GM23338 (cell line): Measurements from ENCODE around the gene SEMA3C. TPM values are rescaled to one million over a fixed set of nuclear protein-coding genes. Genes with fewer than 3 reads are reported as not detected.

Experiments
- ATAC-seq: fragments of 200-7000 bp; cut with Tn5 transposase; 3 replicates; pipeline ENCODE4 v1.9.1; 2020
- DNase-seq: peaks from one replicate; pipeline ENCODE4 v3.0.0-alpha.2; 2015; ENCODE audit warnings: low spot score
- H2AFZ ChIP-seq: fragments of 200-600 bp; sonication (generic); 2 replicates; pipeline ENCODE4 v1.8.0; 2016; ENCODE audit warnings: antibody characterized with exemption, mild to moderate bottlenecking, moderate library complexity
- H3F3A ChIP-seq: fragments of 200-600 bp; sonication (generic); replicated peaks from 2 replicates; pipeline ENCODE4 v1.8.0; 2017; ENCODE audit warnings: antibody characterized with exemption, mixed run types, low read depth
- H3K27ac ChIP-seq: fragments of 200-600 bp; sonication (generic); 2 replicates; pipeline ENCODE4 v1.6.1; 2016; ENCODE audit warnings: low read depth
- H3K27me3 ChIP-seq: fragments of 200-600 bp; sonication (generic); 2 replicates; pipeline ENCODE4 v1.8.0; 2016; ENCODE audit warnings: mild to moderate bottlenecking, mixed run types, moderate library complexity; ENCODE audit not compliant: insufficient read depth
- H3K36me3 ChIP-seq: fragments of 200-600 bp; sonication (generic); 2 replicates; pipeline ENCODE4 v1.8.0; 2016; ENCODE audit warnings: mild to moderate bottlenecking; ENCODE audit not compliant: insufficient read depth
- H3K4me1 ChIP-seq: fragments of 200-600 bp; sonication (generic); 2 replicates; pipeline ENCODE4 v1.8.0; 2016; ENCODE audit warnings: mild to moderate bottlenecking, moderate library complexity; ENCODE audit not compliant: insufficient read depth
- H3K4me2 ChIP-seq: fragments of 200-600 bp; sonication (generic); 2 replicates; pipeline ENCODE4 v1.7.1; 2017; ENCODE audit warnings: mixed run types
- H3K4me3 ChIP-seq: fragments of 200-600 bp; sonication (generic); 2 replicates; pipeline ENCODE4 v1.6.1; 2016; ENCODE audit warnings: mixed run types
- H3K79me2 ChIP-seq: fragments of 200-600 bp; sonication (generic); replicated peaks from 2 replicates; pipeline ENCODE4 v1.8.0; 2017; ENCODE audit warnings: mild to moderate bottlenecking; ENCODE audit not compliant: insufficient read depth
- H3K9me2 ChIP-seq: fragments of 200-600 bp; sonication (generic); 2 replicates; pipeline ENCODE4 v1.8.0; 2017; ENCODE audit not compliant: insufficient read depth
- H4K20me1 ChIP-seq: fragments of 200-600 bp; sonication (generic); replicated peaks from 2 replicates; pipeline ENCODE4 v1.8.0; 2017; ENCODE audit warnings: mild to moderate bottlenecking; ENCODE audit not compliant: insufficient read depth
- H3K27ac Mint-ChIP-seq: 2 replicates; pipeline ENCODE4 v1.8.0; 2020; ENCODE audit warnings: inconsistent platforms, mild to moderate bottlenecking, moderate library complexity, mixed read lengths
- H3K27me3 Mint-ChIP-seq: 3 replicates; pipeline ENCODE4 v1.8.0; 2022; ENCODE audit warnings: low read depth, mild to moderate bottlenecking, moderate library complexity, mixed read lengths, inconsistent platforms; ENCODE audit not compliant: insufficient read depth, poor library complexity
- H3K36me3 Mint-ChIP-seq: 3 replicates; pipeline ENCODE4 v1.8.0; 2021; ENCODE audit warnings: low read depth, mild to moderate bottlenecking, inconsistent platforms, moderate library complexity, mixed read lengths
- H3K4me1 Mint-ChIP-seq: 3 replicates; pipeline ENCODE4 v1.8.0; 2020; ENCODE audit warnings: mild to moderate bottlenecking, inconsistent platforms, mixed read lengths
- H3K4me3 Mint-ChIP-seq: 3 replicates; pipeline ENCODE4 v1.8.0; 2021; ENCODE audit warnings: moderate library complexity, mild to moderate bottlenecking, inconsistent platforms, mixed read lengths
- H3K9me3 Mint-ChIP-seq: 3 replicates; pipeline ENCODE4 v1.8.0; 2020; ENCODE audit warnings: moderate library complexity, mild to moderate bottlenecking, inconsistent platforms, mixed read lengths
- EZH2 ChIP-seq: fragments of 200-600 bp; sonication (generic); IDR thresholded peaks from one replicate; pipeline ENCODE4 v1.8.0; 2017; ENCODE audit warnings: antibody characterized with exemption, mild to moderate bottlenecking, low read depth; ENCODE audit not compliant: unreplicated experiment
- EZH2phosphoT487 ChIP-seq: fragments of 200-600 bp; sonication (generic); IDR thresholded peaks from one replicate; pipeline ENCODE4 v1.8.1; 2018; ENCODE audit warnings: antibody characterized with exemption; ENCODE audit not compliant: unreplicated experiment
- NANOG ChIP-seq: IDR thresholded peaks from 2 replicates; pipeline ENCODE4 v1.6.1; 2016; ENCODE audit warnings: antibody characterized with exemption, borderline replicate concordance
- POLR2AphosphoS5 ChIP-seq: IDR thresholded peaks from 2 replicates; pipeline ENCODE4 v1.6.1; 2016; ENCODE audit warnings: antibody characterized with exemption, low read depth
- STAT1 ChIP-seq: IDR thresholded peaks from one replicate; pipeline ENCODE4 v1.6.1; 2016; ENCODE audit warnings: antibody characterized with exemption; ENCODE audit not compliant: unreplicated experiment
- ZNF331 ChIP-seq: fragments of 250-450 bp; sonication (Bioruptor Pico); IDR thresholded peaks from 2 replicates; pipeline ENCODE4 v1.5.0; 2020; ENCODE audit warnings: low read depth, mild to moderate bottlenecking, moderate library complexity
- polyA plus RNA-seq: library from polyadenylated mRNA; unstranded; fragments of >200 nt; fragmentation: Nextera tagmentation; extraction: Ambion mirVana; gene quantifications from 2 replicates; pipeline ENCODE4 v1.2.1, GENCODE V29; 2016
- total RNA-seq: library from RNA; depleted of rRNA; stranded (reverse); fragments of >200 nt; shearing (Covaris generic); gene quantifications from 2 replicates; pipeline ENCODE4 v1.2.3, GENCODE V29; 2014
- TF ChIP-seq, protein P1 (sequence below): fragments of 250-450 bp; sonication (Bioruptor Pico); IDR thresholded peaks from 2 replicates; pipeline ENCODE4 v1.5.0; 2020; ENCODE audit warnings: mild to moderate bottlenecking, moderate library complexity

Gene SEMA3C
- total and polyA plus RNA-seq, 2 experiments from 2014 or later: 1.0 to 3.5 TPM

DNA sequence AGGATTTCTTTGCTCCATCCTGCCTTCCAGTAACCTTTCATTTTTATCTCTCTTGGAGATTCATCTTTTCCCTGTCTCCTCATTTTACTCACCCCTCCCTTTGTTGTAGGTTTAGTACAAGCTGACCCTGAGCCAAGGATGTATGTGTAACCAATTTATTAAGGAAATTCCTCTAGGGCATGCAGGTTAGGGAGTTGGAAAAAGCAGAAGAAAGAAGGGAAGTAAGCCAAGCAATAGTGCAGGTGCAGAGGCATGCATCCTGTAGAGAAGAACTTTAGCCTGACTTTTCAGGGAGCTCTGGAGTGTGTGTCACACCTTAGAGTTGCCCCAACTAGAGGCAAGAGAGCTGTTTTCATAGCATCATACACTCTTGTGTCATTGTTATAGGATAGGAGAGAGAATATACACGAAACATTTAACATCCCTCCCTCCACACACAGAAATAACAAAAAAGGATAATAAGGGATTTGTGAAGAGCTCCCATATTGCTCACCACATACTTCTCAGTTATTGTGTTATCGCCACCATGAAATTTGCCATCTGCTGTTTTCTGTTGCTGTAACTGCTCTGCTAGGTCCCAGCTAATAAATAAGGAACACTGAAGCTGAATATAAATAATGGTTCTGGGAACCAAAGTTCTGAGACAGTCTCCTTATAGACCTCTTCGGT lies 21.8 kb upstream of the SEMA3C start:
- H3K27ac Mint-ChIP-seq: no peak overlapping the region
- no peak for DNase-seq
- Histone ChIP-seq H4K20me1 (no peaks in the 10 kb centered on the region), H3K27me3 (no peaks in the 10 kb centered on the region), H3K27ac (no peak overlapping the region), H3K4me3 (no peak overlapping the region), H3K9me2 (no peaks in the 10 kb centered on the region), H3K79me2 (no peaks in the 10 kb centered on the region), H3K4me2 (no peak overlapping the region), H3F3A (no peaks in the 10 kb centered on the region), H3K36me3 (no peaks in the 10 kb centered on the region), H3K4me1 (no peaks in the 10 kb centered on the region), H2AFZ (no peak overlapping the region)
- H3K36me3 Mint-ChIP-seq: no peaks in the 10 kb centered on the region
- H3K9me3 Mint-ChIP-seq: no peaks in the 10 kb centered on the region
- no peak overlapping the region for H3K4me3 Mint-ChIP-seq
- H3K4me1 Mint-ChIP-seq: no peaks in the 10 kb centered on the region
- H3K27me3 Mint-ChIP-seq: no peaks in the 10 kb centered on the region
- TF ChIP-seq ZNF331 (CRISPR knock-in tag) (no peak), EZH2 (no peak), EZH2phosphoT487 (no peak)
- TF ChIP-seq, protein P1, sequence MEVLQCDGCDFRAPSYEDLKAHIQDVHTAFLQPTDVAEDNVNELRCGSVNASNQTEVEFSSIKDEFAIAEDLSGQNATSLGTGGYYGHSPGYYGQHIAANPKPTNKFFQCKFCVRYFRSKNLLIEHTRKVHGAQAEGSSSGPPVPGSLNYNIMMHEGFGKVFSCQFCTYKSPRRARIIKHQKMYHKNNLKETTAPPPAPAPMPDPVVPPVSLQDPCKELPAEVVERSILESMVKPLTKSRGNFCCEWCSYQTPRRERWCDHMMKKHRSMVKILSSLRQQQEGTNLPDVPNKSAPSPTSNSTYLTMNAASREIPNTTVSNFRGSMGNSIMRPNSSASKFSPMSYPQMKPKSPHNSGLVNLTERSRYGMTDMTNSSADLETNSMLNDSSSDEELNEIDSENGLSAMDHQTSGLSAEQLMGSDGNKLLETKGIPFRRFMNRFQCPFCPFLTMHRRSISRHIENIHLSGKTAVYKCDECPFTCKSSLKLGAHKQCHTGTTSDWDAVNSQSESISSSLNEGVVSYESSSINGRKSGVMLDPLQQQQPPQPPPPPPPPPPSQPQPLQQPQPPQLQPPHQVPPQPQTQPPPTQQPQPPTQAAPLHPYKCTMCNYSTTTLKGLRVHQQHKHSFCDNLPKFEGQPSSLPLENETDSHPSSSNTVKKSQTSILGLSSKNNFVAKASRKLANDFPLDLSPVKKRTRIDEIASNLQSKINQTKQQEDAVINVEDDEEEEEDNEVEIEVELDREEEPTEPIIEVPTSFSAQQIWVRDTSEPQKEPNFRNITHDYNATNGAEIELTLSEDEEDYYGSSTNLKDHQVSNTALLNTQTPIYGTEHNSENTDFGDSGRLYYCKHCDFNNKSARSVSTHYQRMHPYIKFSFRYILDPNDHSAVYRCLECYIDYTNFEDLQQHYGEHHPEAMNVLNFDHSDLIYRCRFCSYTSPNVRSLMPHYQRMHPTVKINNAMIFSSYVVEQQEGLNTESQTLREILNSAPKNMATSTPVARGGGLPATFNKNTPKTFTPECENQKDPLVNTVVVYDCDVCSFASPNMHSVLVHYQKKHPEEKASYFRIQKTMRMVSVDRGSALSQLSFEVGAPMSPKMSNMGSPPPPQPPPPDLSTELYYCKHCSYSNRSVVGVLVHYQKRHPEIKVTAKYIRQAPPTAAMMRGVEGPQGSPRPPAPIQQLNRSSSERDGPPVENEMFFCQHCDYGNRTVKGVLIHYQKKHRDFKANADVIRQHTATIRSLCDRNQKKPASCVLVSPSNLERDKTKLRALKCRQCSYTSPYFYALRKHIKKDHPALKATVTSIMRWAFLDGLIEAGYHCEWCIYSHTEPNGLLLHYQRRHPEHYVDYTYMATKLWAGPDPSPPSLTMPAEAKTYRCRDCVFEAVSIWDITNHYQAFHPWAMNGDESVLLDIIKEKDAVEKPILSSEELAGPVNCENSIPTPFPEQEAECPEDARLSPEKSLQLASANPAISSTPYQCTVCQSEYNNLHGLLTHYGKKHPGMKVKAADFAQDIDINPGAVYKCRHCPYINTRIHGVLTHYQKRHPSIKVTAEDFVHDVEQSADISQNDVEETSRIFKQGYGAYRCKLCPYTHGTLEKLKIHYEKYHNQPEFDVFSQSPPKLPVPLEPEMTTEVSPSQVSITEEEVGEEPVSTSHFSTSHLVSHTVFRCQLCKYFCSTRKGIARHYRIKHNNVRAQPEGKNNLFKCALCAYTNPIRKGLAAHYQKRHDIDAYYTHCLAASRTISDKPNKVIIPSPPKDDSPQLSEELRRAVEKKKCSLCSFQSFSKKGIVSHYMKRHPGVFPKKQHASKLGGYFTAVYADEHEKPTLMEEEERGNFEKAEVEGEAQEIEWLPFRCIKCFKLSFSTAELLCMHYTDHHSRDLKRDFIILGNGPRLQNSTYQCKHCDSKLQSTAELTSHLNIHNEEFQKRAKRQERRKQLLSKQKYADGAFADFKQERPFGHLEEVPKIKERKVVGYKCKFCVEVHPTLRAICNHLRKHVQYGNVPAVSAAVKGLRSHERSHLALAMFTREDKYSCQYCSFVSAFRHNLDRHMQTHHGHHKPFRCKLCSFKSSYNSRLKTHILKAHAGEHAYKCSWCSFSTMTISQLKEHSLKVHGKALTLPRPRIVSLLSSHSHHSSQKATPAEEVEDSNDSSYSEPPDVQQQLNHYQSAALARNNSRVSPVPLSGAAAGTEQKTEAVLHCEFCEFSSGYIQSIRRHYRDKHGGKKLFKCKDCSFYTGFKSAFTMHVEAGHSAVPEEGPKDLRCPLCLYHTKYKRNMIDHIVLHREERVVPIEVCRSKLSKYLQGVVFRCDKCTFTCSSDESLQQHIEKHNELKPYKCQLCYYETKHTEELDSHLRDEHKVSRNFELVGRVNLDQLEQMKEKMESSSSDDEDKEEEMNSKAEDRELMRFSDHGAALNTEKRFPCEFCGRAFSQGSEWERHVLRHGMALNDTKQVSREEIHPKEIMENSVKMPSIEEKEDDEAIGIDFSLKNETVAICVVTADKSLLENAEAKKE (CRISPR knock-in tag): no peak
- no peak for ATAC-seq

DNA sequence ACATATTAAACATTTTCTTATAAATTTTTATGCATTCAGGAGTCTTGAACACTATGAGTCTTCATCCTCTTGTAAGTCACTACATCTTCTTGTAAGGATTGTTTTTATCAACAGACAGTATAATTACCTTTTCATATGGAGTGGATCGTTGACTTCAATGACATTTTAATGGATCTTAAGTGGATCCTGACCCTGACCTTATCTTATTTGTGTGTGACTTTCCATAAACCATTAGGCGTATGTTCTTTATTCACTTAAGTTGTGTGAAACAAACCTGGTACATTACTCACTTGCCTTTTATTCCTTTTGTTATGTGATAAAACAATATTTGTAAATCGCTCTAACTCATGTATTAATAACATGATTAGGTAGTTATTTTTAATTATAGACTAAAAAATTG lies 18.5 kb upstream of the SEMA3C start:
- no peaks in the 10 kb centered on the region for H3K9me3 Mint-ChIP-seq
- H3K79me2 ChIP-seq: no peaks in the 10 kb centered on the region
- DNase-seq (no peak), ATAC-seq (no peak)
- H3K4me2 ChIP-seq: no peak overlapping the region
- no peaks in the 10 kb centered on the region for H3K9me2 ChIP-seq
- H3K36me3 ChIP-seq: no peaks in the 10 kb centered on the region
- H3K27ac ChIP-seq: no peak overlapping the region
- H3K4me3 ChIP-seq: no peak overlapping the region
- H2AFZ ChIP-seq: no peak overlapping the region
- no peaks in the 10 kb centered on the region for H3K4me1 ChIP-seq
- no peak overlapping the region for H3K4me3 Mint-ChIP-seq
- H3K27me3 Mint-ChIP-seq: no peaks in the 10 kb centered on the region
- H3F3A ChIP-seq: no peaks in the 10 kb centered on the region
- H4K20me1 ChIP-seq: no peaks in the 10 kb centered on the region
- no peaks in the 10 kb centered on the region for H3K4me1 Mint-ChIP-seq
- H3K36me3 Mint-ChIP-seq: no peaks in the 10 kb centered on the region
- no peaks in the 10 kb centered on the region for H3K27me3 ChIP-seq
- no peak overlapping the region for H3K27ac Mint-ChIP-seq
- no peak for TF ChIP-seq NANOG
- no peak for TF ChIP-seq ZNF331 (CRISPR knock-in tag)
- no peak for TF ChIP-seq STAT1
- no peak for TF ChIP-seq POLR2AphosphoS5
